ENCODE data around the gene ZGLP1.
A peak's percentile ranks its signal among the peaks of the same experiment; 100 is the strongest.

ZGLP1 gene

GRCh38 chr19:10325732-10326131, 16.1 kb upstream of the ZGLP1 start:
- no peak for DNase-seq

- no peak for DNase-seq
Observed at GRCh38 chr19:10321874-10322835, 12.5 kb upstream of the ZGLP1 start.

GRCh38 chr19:10321417-10321797, 11.8 kb upstream of the ZGLP1 start:
- DNase-seq = no peak

- DNase-seq = no peak
Observed at GRCh38 chr19:10320602-10321416, 11.2 kb upstream of the ZGLP1 start.

- no peak for DNase-seq
Observed at GRCh38 chr19:10318807-10319682, 9.4 kb upstream of the ZGLP1 start.

- no peak for DNase-seq
Observed at GRCh38 chr19:10317857-10318462, 8.3 kb upstream of the ZGLP1 start.

- DNase-seq = no peak
Observed at GRCh38 chr19:10317045-10317856, 7.6 kb upstream of the ZGLP1 start.

GRCh38 chr19:10316229-10317044, 6.8 kb upstream of the ZGLP1 start:
- DNase-seq = no peak

- DNase-seq = no peak
Observed at GRCh38 chr19:10315335-10316214, 6.0 kb upstream of the ZGLP1 start, which contains the start of gene FDX2. TSS of gene FDX2 (minus strand) at chr19:10316015. CDS start at chr19:10315996, 19 bp downstream.

GRCh38 chr19:10306327-10306726, 3.3 kb downstream of the ZGLP1 start:
- no peak for DNase-seq

GRCh38 chr19:10305139-10305806, 4.3 kb downstream of the ZGLP1 start:
- DNase-seq = no peak

- peak; percentile 51 for DNase-seq
Observed at GRCh38 chr19:10299545-10300458, 9.8 kb downstream of the ZGLP1 start.

- no peak for DNase-seq
Observed at GRCh38 chr19:10295847-10296591, 13.6 kb downstream of the ZGLP1 start.

GRCh38 chr19:10295305-10295846, 14.2 kb downstream of the ZGLP1 start:
- no peak for DNase-seq

GRCh38 chr19:10294368-10294697, 15.3 kb downstream of the ZGLP1 start:
- no peak for DNase-seq

- DNase-seq = no peak
Observed at GRCh38 chr19:10293637-10294367, 15.8 kb downstream of the ZGLP1 start.

Data from GF-D8 (cell line).